Measurements from ENCODE around the gene JPH2. TPM values are rescaled to one million over a fixed set of nuclear protein-coding genes. Genes with fewer than 3 reads are reported as not detected.
A peak's percentile ranks its signal among the peaks of the same experiment; 100 is the strongest.
"Not testable (repeated sequence)": the region's sequence is repeated elsewhere in the genome, so short reads cannot be mapped to it uniquely, and the experiment has no call there.

The JPH2 gene
- total RNA-seq, 1 donor from 2014 or later: 18.5 TPM

GRCh38 chr20:44131704-44132103, 55.3 kb downstream of the JPH2 start:
- no peaks in the 10 kb centered on the region for H3K36me3 ChIP-seq (ENCODE audit: insufficient read depth, low read length)
- H3K36me3 Mint-ChIP-seq (ENCODE audit: low read depth, unreplicated experiment): peaks cover 4% of the 10 kb centered on the region
- FAIRE-seq (no peak), DNase-seq (ENCODE audit: low read depth) (no peak)
- H3K27me3 ChIP-seq (ENCODE audit: insufficient read depth, low read length): no peaks in the 10 kb centered on the region
- H3K27ac Mint-ChIP-seq (ENCODE audit: unreplicated experiment): no peak overlapping the region
- no peaks in the 10 kb centered on the region for H3K4me1 ChIP-seq (ENCODE audit: insufficient read depth, low read length)
- peaks cover 18% of the 10 kb centered on the region for H3K4me1 Mint-ChIP-seq (ENCODE audit: low read depth, unreplicated experiment)
- H4K20me1 ChIP-seq (ENCODE audit: insufficient read depth, low read length): no peaks in the 10 kb centered on the region
- H2AFZ ChIP-seq (ENCODE audit: low read depth, low read length): no peak overlapping the region
- H3K9me3 Mint-ChIP-seq (ENCODE audit: unreplicated experiment): peaks cover 4% of the 10 kb centered on the region
- H3K4me3 ChIP-seq (ENCODE audit: insufficient read depth, low read depth, low read length): no peak overlapping the region
- peaks cover 3% of the 10 kb centered on the region for H3K27me3 Mint-ChIP-seq (ENCODE audit: low read depth, unreplicated experiment)
- TF ChIP-seq EZH2 (IDR thresholded peaks at IDR 0.05; ENCODE audit: insufficient read depth, low read length): no peak
- TF ChIP-seq CTCF (IDR thresholded peaks at IDR 0.05; ENCODE audit: insufficient read depth, low read depth, low read length): no peak
- no peaks in the 10 kb centered on the region for H3K79me2 ChIP-seq (ENCODE audit: insufficient read depth, low read length)
- H3K4me2 ChIP-seq (ENCODE audit: low read length): no peak overlapping the region
- H3K9ac ChIP-seq (ENCODE audit: low read length): no peak overlapping the region
- no peak overlapping the region for H3K27ac ChIP-seq (ENCODE audit: low read depth, low read length)
- H3K9me3 ChIP-seq (ENCODE audit: insufficient read depth, low read depth, low read length): no peaks in the 10 kb centered on the region
- H3K4me3 Mint-ChIP-seq (ENCODE audit: unreplicated experiment): no peak overlapping the region

GRCh38 chr20:44129911-44130718, 56.9 kb downstream of the JPH2 start:
- H3K4me3 Mint-ChIP-seq (ENCODE audit: unreplicated experiment): no peak overlapping the region
- no peak overlapping the region for H3K27ac ChIP-seq (ENCODE audit: low read depth, low read length)
- H3K36me3 Mint-ChIP-seq (ENCODE audit: low read depth, unreplicated experiment): peaks cover 6% of the 10 kb centered on the region
- no peak overlapping the region for H3K9ac ChIP-seq (ENCODE audit: low read length)
- no peaks in the 10 kb centered on the region for H3K9me3 ChIP-seq (ENCODE audit: insufficient read depth, low read depth, low read length)
- no peaks in the 10 kb centered on the region for H3K36me3 ChIP-seq (ENCODE audit: insufficient read depth, low read length)
- peaks cover 5% of the 10 kb centered on the region for H3K27me3 Mint-ChIP-seq (ENCODE audit: low read depth, unreplicated experiment)
- no peaks in the 10 kb centered on the region for H4K20me1 ChIP-seq (ENCODE audit: insufficient read depth, low read length)
- TF ChIP-seq EZH2 (IDR thresholded peaks at IDR 0.05; ENCODE audit: insufficient read depth, low read length) (no peak), CTCF (IDR thresholded peaks at IDR 0.05; ENCODE audit: insufficient read depth, low read depth, low read length) (no peak)
- no peaks in the 10 kb centered on the region for H3K27me3 ChIP-seq (ENCODE audit: insufficient read depth, low read length)
- H2AFZ ChIP-seq (ENCODE audit: low read depth, low read length): no peak overlapping the region
- H3K4me1 Mint-ChIP-seq (ENCODE audit: low read depth, unreplicated experiment): peaks cover 6% of the 10 kb centered on the region
- H3K9me3 Mint-ChIP-seq (ENCODE audit: unreplicated experiment): peaks cover 4% of the 10 kb centered on the region
- H3K4me2 ChIP-seq (ENCODE audit: low read length): no peak overlapping the region
- FAIRE-seq (no peak), DNase-seq (ENCODE audit: low read depth) (peak; percentile 53)
- no peak overlapping the region for H3K4me3 ChIP-seq (ENCODE audit: insufficient read depth, low read depth, low read length)
- H3K79me2 ChIP-seq (ENCODE audit: insufficient read depth, low read length): no peaks in the 10 kb centered on the region
- no peak overlapping the region for H3K27ac Mint-ChIP-seq (ENCODE audit: unreplicated experiment)
- H3K4me1 ChIP-seq (ENCODE audit: insufficient read depth, low read length): no peaks in the 10 kb centered on the region

- DNase-seq (ENCODE audit: low read depth); FAIRE-seq; H3K9me3 Mint-ChIP-seq (ENCODE audit: unreplicated experiment); H3K4me2 ChIP-seq (ENCODE audit: low read length); H2AFZ ChIP-seq (ENCODE audit: low read depth, low read length); H3K4me3 Mint-ChIP-seq (ENCODE audit: unreplicated experiment); H3K36me3 Mint-ChIP-seq (ENCODE audit: low read depth, unreplicated experiment); H3K27ac ChIP-seq (ENCODE audit: low read depth, low read length); H3K27me3 Mint-ChIP-seq (ENCODE audit: low read depth, unreplicated experiment); H3K9me3 ChIP-seq (ENCODE audit: insufficient read depth, low read depth, low read length); H3K4me1 Mint-ChIP-seq (ENCODE audit: low read depth, unreplicated experiment); H3K9ac ChIP-seq (ENCODE audit: low read length); H3K36me3 ChIP-seq (ENCODE audit: insufficient read depth, low read length); H3K4me3 ChIP-seq (ENCODE audit: insufficient read depth, low read depth, low read length); H4K20me1 ChIP-seq (ENCODE audit: insufficient read depth, low read length); H3K27me3 ChIP-seq (ENCODE audit: insufficient read depth, low read length); H3K4me1 ChIP-seq (ENCODE audit: insufficient read depth, low read length); H3K27ac Mint-ChIP-seq (ENCODE audit: unreplicated experiment); H3K79me2 ChIP-seq (ENCODE audit: insufficient read depth, low read length): not testable (repeated sequence)
Measured at GRCh38 chr20:44129300-44129699, 57.7 kb downstream of the JPH2 start.
